NCI-H2081 treated with DMSO at 0.1 percent for 48 hours (cell line): ENCODE results near the gene SERTM1.

ENCODE experiments used
- DNase-seq: peaks from one replicate; lab custom pipeline; 2025; lab: John Stamatoyannopoulos, UW

Gene SERTM1

DNA sequence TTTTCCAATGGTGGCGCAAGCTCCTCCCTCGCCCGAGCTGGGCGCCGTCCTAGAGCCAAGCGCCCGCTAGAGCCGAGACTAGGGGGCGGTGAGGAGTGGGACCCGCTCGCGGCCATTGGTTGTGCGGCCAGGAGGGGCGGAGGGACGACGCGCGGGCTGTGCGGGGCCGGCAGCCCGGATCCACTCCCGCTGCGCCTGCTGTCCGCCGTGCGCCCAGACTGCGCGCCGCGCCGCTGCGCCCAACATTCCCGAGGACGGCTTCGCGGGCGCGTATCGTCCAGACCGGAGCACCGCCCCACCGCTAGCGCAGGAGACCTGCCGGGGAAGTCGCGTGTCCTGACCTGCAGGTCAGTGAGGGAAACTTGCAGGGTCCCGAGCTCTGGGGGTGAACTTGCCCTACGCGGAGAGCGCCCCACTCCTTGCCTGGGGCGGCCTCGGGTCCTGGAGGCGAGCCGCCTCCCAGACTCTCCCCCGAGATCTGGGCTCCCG lies at the start of gene SERTM1:
TSS of gene SERTM1 (plus strand) at position 183 of the 489 bp plus-strand sequence. CDS start 21,059 bp downstream, outside the sequence.
- DNase-seq: no peak

DNA sequence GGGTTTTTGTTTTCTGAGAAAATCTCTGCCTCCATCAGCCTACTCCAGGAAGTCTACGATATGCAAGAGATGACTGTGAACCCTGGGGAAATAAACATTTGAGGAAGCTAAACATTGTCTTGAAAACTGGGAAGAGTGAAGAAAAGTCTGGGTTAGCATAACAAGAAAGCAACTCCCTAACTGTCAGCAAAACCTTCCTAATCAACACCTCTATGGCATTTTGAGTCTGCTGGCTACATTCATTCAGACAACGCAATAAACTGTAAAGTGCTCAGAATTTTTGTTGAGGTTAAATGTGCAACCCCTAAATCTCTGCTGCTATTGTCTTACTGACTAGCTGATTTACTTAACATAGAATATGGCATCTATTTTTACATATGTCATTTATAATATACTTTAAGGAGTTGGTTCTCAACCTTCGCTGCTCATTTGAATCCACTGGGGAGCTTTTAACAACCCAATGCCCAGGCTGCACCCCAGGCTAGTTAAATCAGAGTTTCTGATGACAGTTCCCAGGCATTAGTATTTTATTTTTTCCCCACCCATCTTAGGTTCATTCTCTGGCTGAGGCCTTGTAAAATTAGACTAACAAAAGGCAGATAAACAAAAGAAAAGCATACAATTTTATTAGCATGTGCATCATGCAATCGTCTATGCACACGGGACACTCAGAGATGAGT lies 45.3 kb upstream of the SERTM1 start:
- no peak for DNase-seq

DNA sequence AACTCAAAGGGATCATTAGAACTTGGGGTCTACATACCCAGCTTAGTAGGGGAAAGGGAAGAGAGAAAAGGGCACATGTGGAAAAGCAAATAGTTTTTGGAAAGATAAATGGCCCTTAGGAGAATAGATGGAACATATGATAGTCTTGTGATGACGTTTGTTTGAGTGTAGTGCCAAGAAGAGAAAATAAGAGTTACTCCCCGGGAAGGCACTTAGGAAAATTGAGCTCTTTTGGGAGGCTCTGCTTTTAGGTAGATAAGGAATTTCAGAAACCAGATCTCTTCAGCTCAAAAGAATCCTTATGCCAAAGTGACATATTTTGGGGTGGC lies 44.8 kb upstream of the SERTM1 start:
- DNase-seq: no peak

DNA sequence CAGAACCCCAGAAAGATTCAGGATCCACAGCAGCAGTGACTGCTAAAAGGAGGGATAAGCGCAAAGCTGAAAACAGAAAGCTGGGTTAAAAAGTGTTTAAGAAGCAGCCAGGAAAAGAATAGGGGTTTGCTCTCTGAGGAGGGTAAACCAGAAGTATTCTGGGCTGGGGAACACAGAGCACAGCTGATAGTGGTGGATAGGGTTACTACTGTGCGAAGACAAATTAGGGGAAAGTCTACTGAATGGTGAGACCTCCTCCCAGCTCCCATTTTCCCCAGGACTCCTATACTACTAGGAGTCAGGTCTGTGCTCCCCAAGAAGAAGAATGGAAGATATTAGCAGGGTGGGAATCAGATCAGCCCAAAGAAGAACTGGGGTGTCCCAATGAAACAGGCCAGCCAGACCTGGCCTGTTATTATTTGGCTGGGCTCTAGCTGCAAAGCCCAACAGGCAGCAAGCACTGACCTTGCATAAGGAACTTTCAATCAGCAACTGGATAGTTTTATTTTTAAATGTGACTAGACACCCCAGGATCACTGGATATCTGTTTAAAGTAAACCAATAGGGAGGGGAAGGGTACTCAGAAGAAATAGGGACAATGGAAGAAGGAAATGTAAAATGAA lies 43.5 kb upstream of the SERTM1 start:
- DNase-seq: no peak

DNA sequence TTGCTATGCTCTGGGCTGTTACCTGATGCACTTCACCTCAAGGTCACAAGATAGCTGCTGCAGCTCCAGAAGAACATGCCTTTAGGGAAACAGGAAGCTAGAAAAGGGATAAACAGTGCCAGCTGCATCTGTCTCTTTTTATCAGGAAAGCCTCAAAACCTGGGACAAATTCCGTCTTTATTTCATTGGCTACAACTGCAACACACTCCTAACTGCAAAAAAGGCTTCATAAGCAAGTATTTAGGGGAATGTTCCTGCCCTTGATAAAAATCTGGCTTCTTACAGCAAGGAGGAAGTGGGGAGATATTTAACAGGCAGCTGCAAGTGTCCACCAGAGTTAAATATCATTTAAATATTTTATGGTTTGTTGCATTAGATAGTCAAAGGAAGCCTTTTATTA lies 34.2 kb upstream of the SERTM1 start:
- no peak for DNase-seq

DNA sequence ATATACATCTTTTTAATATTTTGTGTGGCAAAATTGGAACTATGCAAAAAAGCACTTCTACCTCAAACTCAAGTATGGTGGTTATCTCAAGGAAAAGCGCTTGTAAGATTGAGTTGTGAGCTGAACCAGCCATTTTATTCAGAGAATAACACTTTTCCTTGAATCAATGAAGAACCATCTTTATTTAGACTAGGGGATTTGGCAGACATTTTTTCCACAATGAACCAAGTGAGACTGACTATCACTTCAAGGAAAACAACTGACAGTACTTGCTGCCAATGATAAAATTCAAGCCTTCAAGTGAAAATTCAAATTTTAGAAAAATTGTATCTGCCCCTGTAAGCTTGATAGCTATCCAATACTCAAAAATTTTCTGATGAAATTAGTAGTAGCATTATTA lies 23.2 kb upstream of the SERTM1 start:
- DNase-seq: no peak

DNA sequence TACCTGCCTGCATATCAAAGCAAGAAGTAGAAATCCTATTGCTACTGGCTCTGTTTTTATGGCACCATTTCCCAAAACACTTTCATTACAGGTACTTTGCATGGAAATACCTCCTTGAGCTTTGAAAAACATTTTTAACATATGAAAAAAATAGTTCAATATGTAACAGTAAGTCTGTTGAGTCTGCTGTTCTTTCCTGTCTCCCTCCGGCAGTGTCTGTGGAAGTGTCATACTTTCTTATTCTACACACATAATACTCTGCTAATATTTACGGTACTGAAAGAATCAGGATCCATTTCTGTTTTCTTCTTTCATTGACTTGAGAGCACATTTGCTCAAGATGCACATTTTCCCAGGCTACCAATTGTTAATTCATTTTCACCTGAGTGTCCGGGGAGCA lies 8.2 kb upstream of the SERTM1 start:
- DNase-seq: no peak

DNA sequence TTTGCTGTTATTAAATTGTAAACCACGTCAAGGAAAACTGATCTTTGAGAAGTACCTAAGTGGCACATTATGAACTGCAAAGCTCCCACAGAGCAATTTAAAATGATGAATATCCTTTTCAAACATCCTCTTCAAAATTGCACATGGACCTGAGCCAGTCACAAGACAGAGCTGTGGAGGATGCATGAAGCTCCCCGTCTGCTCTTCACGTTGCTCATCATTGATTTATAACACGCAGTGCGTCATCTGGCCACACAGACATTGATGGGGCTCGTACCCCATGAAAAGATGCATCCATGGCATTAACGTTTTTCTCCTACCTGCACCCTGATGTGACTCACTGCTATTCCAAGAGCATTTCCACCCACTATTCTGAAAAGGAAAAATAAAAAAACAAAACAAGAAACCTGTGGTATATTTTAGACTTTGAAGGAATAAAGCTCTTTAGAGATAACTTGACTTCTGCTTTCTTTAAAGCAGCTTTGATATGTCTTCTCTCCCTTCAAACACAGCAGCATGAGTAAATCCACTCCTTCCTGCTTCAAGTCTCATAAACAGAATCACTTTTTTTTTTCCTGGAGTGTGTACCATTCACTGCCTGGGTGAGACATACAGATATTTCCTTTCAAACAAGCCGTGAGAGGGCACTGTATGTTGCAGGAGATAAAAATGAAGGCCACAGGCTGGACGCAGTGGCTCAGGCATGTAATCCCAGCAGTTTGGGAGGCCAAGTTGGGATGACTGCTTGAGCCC lies 7.2 kb upstream of the SERTM1 start:
- DNase-seq: no peak

DNA sequence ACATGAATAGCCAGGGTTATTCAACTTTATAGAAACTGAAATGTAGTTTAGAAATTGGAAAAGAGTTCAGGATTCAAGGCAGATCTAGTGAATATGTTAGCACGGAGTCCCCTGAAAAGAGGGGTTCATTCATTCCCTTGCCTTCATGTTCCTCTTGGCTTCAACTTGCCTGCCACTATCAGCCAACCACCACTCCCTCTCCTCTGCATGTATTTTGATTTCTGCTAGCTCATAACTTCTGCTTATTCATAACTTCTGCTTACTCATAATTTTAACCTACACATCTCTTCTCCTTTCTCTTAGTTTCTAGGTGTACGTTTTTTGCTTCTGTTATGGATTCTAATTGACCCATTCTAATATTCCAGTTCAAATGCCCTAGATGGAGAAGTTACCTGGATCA lies 5.5 kb upstream of the SERTM1 start:
- DNase-seq: no peak

DNA sequence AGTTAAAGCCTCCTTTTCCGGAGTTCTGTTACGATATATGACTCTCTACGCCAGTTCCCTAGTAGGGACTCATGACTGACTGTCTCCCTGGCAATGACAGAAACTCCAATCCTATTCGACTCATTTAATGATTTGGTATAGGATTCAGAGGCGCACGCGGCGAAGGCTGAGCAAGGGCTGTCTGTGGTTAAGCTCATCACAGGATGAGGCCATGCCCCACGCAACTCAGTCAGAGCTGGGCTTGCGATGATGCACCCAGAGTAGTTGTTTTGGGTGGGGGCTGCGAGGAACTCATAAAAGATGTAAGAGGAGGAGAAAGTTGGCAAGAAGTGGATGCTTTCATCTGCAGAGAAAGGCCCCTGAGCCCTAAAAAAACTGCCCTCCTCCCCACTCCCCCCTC lies 468 bp upstream of the SERTM1 start:
- DNase-seq: no peak

DNA sequence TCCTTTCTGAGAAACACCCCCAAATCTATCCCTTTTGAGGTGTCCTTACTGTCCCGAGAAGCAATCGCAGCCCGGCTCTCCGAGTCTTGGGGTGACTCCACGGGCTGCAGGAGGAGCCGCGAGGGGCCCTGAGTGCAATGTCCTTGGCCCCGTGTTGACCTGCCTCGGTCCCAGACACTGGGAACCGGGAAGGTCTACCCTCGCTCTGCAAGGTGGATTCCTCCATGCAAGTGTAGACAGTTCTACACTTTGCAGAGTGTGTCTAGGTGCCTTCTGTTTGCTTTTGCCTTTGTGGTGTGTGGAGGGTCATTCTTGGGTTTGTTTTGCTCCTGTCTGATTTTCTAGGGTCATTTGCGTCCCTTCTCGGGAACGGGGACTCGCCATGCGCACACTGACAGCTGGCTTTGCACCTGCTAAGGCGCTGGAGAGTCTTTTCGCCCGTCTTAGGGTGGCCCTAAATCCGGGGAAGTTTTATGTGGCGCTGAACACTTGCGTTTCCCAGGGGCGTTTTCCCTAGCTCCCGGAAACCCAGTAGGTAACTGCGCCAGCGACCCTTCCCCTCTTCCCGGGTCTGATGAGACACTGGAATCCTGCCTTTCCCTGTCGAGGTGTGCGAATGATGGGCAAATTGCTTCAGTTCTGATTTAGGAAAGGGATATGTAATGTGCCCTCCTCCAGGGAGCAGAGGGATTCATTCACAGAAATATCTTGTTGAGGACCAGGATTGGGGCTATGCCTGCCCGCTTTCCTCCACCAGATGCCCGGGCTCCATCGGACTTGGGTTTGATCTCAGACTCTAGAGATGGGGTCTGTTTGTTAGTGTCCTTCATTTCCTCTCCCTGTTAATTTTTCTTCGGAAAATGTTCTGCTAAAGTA lies 755 bp downstream of the SERTM1 start:
- no peak for DNase-seq

DNA sequence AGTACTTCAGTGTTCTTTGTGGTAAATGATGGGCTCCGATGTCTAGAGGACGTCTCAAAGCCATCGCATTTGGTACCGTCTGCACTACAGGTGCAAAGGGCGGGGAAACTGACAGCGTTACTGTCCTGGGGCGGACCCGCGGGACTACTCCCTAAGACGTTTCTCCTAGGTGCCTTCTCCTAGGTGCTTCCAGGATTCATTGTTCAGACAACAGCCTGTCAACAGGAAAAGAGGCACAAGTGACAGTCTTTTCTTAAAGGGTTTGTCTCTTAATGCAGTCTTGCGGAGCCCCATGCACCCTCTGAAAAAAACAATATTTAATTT lies 1.4 kb downstream of the SERTM1 start:
- DNase-seq: no peak

DNA sequence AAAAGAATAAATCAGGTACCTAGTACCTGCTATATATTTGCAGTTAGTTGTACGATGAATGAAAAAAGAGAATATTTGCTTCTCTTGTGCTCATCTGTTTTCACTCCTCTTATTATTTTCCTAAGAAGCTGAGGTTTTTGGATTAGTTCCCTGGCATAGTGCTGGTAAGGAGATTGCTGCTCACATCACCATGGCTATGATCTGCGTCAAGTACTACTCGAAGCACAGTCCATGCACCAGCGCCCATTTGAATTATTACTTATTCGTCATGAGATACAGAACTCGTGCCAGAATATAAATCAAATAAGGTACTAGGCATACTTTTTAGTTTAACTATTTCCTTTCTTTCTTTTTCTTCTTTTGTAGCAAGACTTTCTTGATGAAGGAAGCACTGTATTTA lies 7.1 kb downstream of the SERTM1 start:
- DNase-seq: no peak

DNA sequence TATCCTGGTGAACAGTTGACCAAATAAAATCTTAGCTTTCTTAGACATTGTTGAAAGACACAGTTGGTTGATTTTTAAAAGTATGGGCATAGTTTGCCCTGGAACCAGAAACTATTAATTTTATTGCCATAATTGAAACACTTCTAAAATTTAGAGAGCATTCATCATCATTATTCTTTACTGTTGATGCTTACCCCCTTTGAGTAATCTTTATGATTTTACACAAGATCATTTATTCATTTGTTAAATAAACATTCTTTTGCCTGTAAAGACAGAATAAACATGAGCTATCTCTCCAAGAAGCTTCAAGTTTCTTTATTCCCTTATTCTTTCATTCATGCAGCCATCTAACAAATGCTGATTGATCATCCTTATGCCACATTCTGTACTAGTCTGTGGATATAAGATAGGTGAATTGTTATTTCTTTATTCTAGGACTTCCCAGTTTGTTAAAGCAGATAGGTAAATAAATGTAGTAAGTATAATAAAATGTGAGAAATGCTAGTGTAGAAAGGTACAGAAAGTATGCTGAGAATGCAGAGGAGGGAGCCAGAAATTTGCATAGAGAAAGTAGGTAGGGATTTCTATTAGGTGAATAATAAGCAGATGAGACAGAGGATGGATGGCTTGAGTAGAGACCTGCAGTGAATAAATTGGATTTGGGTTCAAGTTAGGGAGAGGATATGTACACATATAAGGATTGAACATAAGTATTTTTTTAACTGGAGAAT lies 8.2 kb downstream of the SERTM1 start:
- no peak for DNase-seq

DNA sequence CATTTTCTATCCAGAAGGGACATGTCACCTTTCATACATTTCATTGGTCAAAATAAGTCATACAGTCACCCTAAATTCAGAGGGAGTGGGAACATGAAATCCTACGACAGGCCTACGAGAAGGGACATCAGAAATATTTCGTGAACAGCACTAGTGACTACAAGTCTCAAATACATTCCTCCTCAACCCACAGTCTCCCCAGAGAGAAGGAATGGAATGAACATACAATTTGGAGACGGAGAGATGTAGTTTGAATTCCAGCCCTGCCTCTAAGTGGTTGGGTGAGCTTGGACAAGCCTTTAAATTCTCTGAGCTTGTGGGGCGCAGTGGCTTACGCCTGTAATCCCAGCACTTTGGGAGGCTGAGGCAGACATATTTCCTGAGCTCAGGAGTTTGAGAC lies 9.9 kb downstream of the SERTM1 start:
- DNase-seq: no peak

DNA sequence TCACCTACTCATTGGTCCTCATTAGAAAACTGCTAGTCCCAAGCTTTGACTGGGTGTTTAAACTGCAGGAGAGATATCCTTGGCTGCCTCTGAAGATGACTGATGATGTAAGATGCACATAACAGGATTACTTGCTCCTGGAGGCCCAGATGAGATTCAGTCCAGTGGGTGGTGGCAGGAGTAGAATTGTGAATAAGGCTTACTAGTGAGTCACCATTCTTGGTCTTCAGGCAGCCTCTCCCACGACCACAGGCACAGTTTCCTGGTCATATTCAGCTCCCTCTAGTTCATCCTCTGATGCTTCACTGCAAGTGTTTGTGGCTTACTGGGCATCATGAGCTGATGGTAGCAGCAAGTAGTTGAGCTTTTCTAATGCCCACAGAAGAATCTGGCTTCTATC lies 12.1 kb downstream of the SERTM1 start:
- no peak for DNase-seq

DNA sequence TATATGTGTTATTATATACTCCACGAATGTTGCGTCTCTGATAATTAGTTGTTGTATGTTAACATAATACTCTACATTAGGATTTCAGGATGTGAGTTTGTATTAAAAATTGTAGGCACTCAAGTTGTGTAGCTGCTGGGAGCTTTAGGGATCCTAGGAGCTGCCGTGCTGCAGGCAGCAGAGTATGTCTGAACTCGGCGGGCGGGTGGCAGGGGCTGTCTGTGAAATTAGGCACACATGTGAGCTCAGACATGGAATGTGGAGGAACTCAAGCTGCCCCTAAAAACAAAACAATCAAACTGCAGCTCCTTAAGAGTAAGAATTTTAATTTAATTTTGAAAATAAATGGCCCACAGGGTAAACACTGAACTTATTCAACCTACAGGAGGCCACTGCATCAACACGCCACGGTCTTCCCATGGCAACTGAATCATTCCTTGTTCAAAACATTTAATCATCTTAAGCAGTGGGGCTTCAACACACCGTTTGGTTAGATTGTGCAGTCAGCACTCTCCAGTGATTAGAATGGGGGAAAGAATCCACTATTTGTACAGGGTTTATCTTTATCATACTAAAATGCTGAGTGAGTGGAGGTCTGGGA lies 22.7 kb downstream of the SERTM1 start:
- DNase-seq: no peak

DNA sequence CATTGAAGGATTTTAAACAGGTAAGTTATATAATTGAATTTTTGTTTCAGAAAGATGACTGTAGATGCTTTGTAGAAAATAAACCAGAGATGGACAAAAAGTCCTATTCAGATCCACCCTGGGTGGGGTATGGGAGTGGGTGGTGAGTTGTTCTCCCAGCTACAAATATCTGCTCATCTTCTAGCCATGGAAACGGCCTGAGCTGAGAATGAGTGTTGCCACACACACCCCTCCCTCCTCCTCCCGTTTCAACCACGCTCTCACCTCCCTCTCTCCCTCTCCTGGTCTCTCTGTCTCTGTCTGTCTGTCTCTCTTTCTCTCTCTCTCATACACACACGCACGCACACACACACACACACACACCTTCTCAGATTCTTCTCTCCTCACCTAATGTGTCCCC lies 26.4 kb downstream of the SERTM1 start:
- DNase-seq: no peak

DNA sequence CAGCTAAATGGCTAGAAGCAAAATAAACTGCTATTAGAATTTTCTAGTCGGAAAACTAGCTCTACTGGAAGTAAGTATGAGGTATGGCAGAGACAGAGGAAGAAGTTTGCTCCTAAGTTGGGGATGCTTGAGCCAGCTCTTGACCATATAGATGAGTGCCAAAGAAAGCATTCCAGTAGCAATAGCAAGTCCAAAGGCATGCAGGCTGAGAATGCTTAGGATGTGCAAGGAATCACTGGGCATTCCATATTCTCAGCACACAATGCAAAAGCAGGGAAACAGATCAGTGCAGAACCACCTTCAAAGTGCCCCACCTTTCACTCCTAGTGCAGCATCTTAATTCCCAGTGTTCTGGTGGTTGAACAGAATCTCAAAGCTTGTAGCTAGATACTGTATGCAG lies 32.9 kb downstream of the SERTM1 start:
- DNase-seq: no peak

DNA sequence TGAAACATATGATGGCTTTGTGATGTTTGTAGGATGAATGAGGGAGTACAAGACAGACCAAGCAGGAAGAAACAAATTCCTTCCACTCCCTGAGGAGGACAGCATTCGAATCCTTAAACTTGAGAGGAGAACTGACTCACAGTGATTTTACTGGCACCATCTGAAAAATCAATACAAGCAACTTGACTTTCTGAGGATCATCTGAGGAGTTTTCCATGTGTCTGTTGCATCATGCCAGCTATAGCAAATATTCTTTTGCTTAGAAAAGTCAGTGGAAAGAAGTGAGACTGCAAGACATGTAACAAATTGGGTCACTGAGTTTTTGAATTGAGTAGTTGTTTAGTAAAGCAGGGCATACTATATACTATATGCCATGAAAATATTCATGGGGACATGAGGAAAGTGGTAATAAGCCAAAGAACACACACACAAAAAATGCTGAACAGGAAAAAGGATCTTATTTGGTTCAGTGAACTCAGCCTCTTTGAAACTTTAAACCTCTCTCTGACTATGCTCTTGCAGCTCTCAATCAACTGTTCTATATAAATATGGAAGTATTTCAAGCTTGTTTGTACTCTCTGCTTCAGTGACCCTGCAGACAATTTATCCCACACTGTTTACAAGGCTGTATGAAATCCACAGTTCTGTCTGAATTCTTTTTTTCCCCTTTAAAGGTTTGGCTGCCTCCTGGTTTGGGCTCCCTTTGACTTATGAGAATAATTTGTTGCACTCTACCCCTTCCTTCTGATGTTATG lies 35.5 kb downstream of the SERTM1 start:
- DNase-seq: no peak

DNA sequence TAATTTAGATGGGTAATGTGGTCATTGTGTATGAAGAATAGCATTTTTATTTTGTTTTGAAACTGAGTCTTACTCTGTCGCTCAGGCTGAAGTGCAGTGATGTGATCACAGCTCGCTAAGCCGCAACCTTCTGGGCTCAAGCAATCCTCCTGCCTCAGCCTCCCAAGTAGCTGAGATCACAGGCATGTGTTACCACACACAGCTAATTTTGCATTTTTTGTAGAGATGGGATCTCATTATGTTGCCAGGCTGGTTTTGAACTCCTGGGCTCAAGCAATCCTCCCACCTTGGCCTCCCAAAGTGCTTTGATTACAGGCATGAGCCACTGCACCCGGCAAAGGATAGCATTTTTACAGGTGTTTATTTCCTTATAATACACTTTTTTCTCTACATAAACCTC lies 36.6 kb downstream of the SERTM1 start:
- no peak for DNase-seq
